IPS-15b (cell line): ENCODE measurements around the gene CCT6B.
"Not testable (repeated sequence)": the region's sequence is repeated elsewhere in the genome, so short reads cannot be mapped to it uniquely, and the experiment has no call there.

ENCODE experiments used
- H3K27me3 ChIP-seq: one replicate; pipeline ENCODE4 v1.6.1; 2013; ENCODE audit warnings: low read length; ENCODE audit not compliant: control insufficient read depth, insufficient read depth
- H3K36me3 ChIP-seq: one replicate; pipeline ENCODE4 v1.6.1; 2013; ENCODE audit warnings: low read length; ENCODE audit not compliant: control insufficient read depth, insufficient read depth
- H3K4me1 ChIP-seq: one replicate; pipeline ENCODE4 v1.6.1; 2013; ENCODE audit warnings: mild to moderate bottlenecking, low read length; ENCODE audit not compliant: control insufficient read depth, insufficient read depth
- H3K4me3 ChIP-seq: one replicate; pipeline ENCODE4 v1.5.1; 2013; ENCODE audit warnings: low read depth, low read length
- H3K9ac ChIP-seq: one replicate; pipeline ENCODE4 v1.6.1; 2013; ENCODE audit warnings: low read depth, mild to moderate bottlenecking, low read length
- H3K9me3 ChIP-seq: one replicate; pipeline ENCODE4 v1.6.1; 2013; ENCODE audit warnings: mild to moderate bottlenecking, low read length; ENCODE audit not compliant: control insufficient read depth, insufficient read depth

The CCT6B gene

GRCh38 chr17:34961093-34961911 lies at the start of gene CCT6B, which contains the start of gene ZNF830:
Gene CCT6B (minus strand): TSS chr17:34961460. CDS start chr17:34961393, 67 bp downstream.
Gene ZNF830 (plus strand): TSS chr17:34961540. CDS start chr17:34961567, 27 bp downstream.
- Histone ChIP-seq H3K9ac (peak within 1 kb of the TSS; percentile 97), H3K36me3 (peaks cover 6% of the 10 kb centered on the region), H3K4me1 (no peaks in the 10 kb centered on the region), H3K9me3 (no peaks in the 10 kb centered on the region), H3K4me3 (peak within 1 kb of the TSS; percentile 100), H3K27me3 (peaks cover 3% of the 10 kb centered on the region)

- Histone ChIP-seq H3K9me3 (no peaks in the 10 kb centered on the region), H3K9ac (no peak overlapping the region), H3K4me1 (no peaks in the 10 kb centered on the region), H3K27me3 (no peaks in the 10 kb centered on the region), H3K36me3 (peaks cover 12% of the 10 kb centered on the region), H3K4me3 (no peak overlapping the region)
Observed at GRCh38 chr17:35010093-35010492, 48.8 kb upstream of the CCT6B start.

- H3K9ac ChIP-seq, result no peak overlapping the region
- H3K4me1 ChIP-seq, result no peaks in the 10 kb centered on the region
- H3K9me3 ChIP-seq, result no peaks in the 10 kb centered on the region
- H3K27me3 ChIP-seq, result no peaks in the 10 kb centered on the region
- H3K36me3 ChIP-seq, result peaks cover 34% of the 10 kb centered on the region
- no peak overlapping the region for H3K4me3 ChIP-seq
Observed at GRCh38 chr17:35006961-35007360, 45.7 kb upstream of the CCT6B start.

- no peaks in the 10 kb centered on the region for H3K9me3 ChIP-seq
- no peak overlapping the region for H3K4me3 ChIP-seq
- peaks cover 41% of the 10 kb centered on the region for H3K36me3 ChIP-seq
- H3K27me3 ChIP-seq, result no peaks in the 10 kb centered on the region
- H3K4me1 ChIP-seq, result no peaks in the 10 kb centered on the region
- H3K9ac ChIP-seq, result no peak overlapping the region
Observed at GRCh38 chr17:35006345-35006744, 45.1 kb upstream of the CCT6B start.

GRCh38 chr17:35003778-35004177 lies 42.5 kb upstream of the CCT6B start:
- Histone ChIP-seq H3K9ac (no peak overlapping the region), H3K4me1 (no peaks in the 10 kb centered on the region), H3K27me3 (no peaks in the 10 kb centered on the region), H3K4me3 (no peak overlapping the region), H3K9me3 (no peaks in the 10 kb centered on the region), H3K36me3 (peaks cover 50% of the 10 kb centered on the region)

GRCh38 chr17:35002876-35003551 lies 41.8 kb upstream of the CCT6B start:
- H3K36me3 ChIP-seq, result peaks cover 55% of the 10 kb centered on the region
- no peak overlapping the region for H3K4me3 ChIP-seq
- H3K4me1 ChIP-seq, result no peaks in the 10 kb centered on the region
- no peaks in the 10 kb centered on the region for H3K27me3 ChIP-seq
- no peak overlapping the region for H3K9ac ChIP-seq
- H3K9me3 ChIP-seq, result no peaks in the 10 kb centered on the region

- H3K9ac ChIP-seq, result no peak overlapping the region
- no peaks in the 10 kb centered on the region for H3K4me1 ChIP-seq
- peaks cover 60% of the 10 kb centered on the region for H3K36me3 ChIP-seq
Observed at GRCh38 chr17:35001549-35001948, 40.3 kb upstream of the CCT6B start.

GRCh38 chr17:35000965-35001364 lies 39.7 kb upstream of the CCT6B start:
- not testable (repeated sequence) for H3K4me3 ChIP-seq, H3K9ac ChIP-seq
- H3K36me3 ChIP-seq, result peaks cover 65% of the 10 kb centered on the region

More at GRCh38 chr17:35001549-35001948, 40.3 kb upstream of the CCT6B start:
- Histone ChIP-seq H3K9me3 (no peaks in the 10 kb centered on the region), H3K4me3 (no peak overlapping the region), H3K27me3 (no peaks in the 10 kb centered on the region)

GRCh38 chr17:34999456-34999855 lies 38.2 kb upstream of the CCT6B start:
- Histone ChIP-seq H3K9me3 (no peaks in the 10 kb centered on the region), H3K9ac (no peak overlapping the region), H3K27me3 (no peaks in the 10 kb centered on the region), H3K4me1 (no peaks in the 10 kb centered on the region), H3K36me3 (peaks cover 78% of the 10 kb centered on the region), H3K4me3 (no peak overlapping the region)

More at GRCh38 chr17:35000965-35001364, 39.7 kb upstream of the CCT6B start:
- not testable (repeated sequence) for H3K4me1 ChIP-seq, H3K9me3 ChIP-seq, H3K27me3 ChIP-seq

GRCh38 chr17:34998205-34998604 lies 36.9 kb upstream of the CCT6B start:
- Histone ChIP-seq H3K36me3 (peaks cover 80% of the 10 kb centered on the region), H3K9ac (no peak overlapping the region), H3K4me1 (no peaks in the 10 kb centered on the region), H3K9me3 (no peaks in the 10 kb centered on the region), H3K27me3 (no peaks in the 10 kb centered on the region), H3K4me3 (no peak overlapping the region)

- H3K27me3 ChIP-seq, result no peaks in the 10 kb centered on the region
- peaks cover 80% of the 10 kb centered on the region for H3K36me3 ChIP-seq
- no peak overlapping the region for H3K9ac ChIP-seq
- no peaks in the 10 kb centered on the region for H3K9me3 ChIP-seq
- no peak overlapping the region for H3K4me3 ChIP-seq
- H3K4me1 ChIP-seq, result no peaks in the 10 kb centered on the region
Observed at GRCh38 chr17:34997355-34997862, 36.1 kb upstream of the CCT6B start.
